ENCODE data around the gene POFUT2. TPM values are rescaled to one million over a fixed set of nuclear protein-coding genes. Genes with fewer than 3 reads are reported as not detected.

POFUT2 gene
- total RNA-seq, 1 donor from 2014 or later: 35.5 TPM

- no peak for DNase-seq (ENCODE audit: low read depth)
Observed at GRCh38 chr21:45249626-45250025, 38.1 kb downstream of the POFUT2 start.

- DNase-seq (ENCODE audit: low read depth): peak; percentile 22
Observed at GRCh38 chr21:45248893-45249381, 38.8 kb downstream of the POFUT2 start.

- DNase-seq (ENCODE audit: low read depth): no peak
Observed at GRCh38 chr21:45248301-45248892, 39.3 kb downstream of the POFUT2 start.

GRCh38 chr21:45246386-45247320 is 41.0 kb downstream of the POFUT2 start:
- DNase-seq (ENCODE audit: low read depth): no peak

- DNase-seq (ENCODE audit: low read depth): no peak
Observed at GRCh38 chr21:45244799-45245340, 42.8 kb downstream of the POFUT2 start.

GRCh38 chr21:45243603-45244002 is 44.1 kb downstream of the POFUT2 start:
- no peak for DNase-seq (ENCODE audit: low read depth)

GRCh38 chr21:45241357-45241756 is 46.3 kb downstream of the POFUT2 start:
- DNase-seq (ENCODE audit: low read depth): no peak

GRCh38 chr21:45237401-45237800 is 50.3 kb downstream of the POFUT2 start:
- no peak for DNase-seq (ENCODE audit: low read depth)

- no peak for DNase-seq (ENCODE audit: low read depth)
Observed at GRCh38 chr21:45236481-45236880, 51.2 kb downstream of the POFUT2 start.

GRCh38 chr21:45235488-45235887 is 52.2 kb downstream of the POFUT2 start:
- no peak for DNase-seq (ENCODE audit: low read depth)

GRCh38 chr21:45234965-45235364 is 52.7 kb downstream of the POFUT2 start:
- no peak for DNase-seq (ENCODE audit: low read depth)

- no peak for DNase-seq (ENCODE audit: low read depth)
Observed at GRCh38 chr21:45234127-45234526, 53.6 kb downstream of the POFUT2 start.

- DNase-seq (ENCODE audit: low read depth): no peak
Observed at GRCh38 chr21:45231705-45232104, 56.0 kb downstream of the POFUT2 start.

- no peak for DNase-seq (ENCODE audit: low read depth)
Observed at GRCh38 chr21:45228656-45229240, 58.9 kb downstream of the POFUT2 start.

- DNase-seq (ENCODE audit: low read depth): peak; percentile 92
Observed at GRCh38 chr21:45228171-45228641, 59.5 kb downstream of the POFUT2 start.

GRCh38 chr21:45227735-45228134 is 60.0 kb downstream of the POFUT2 start:
- DNase-seq (ENCODE audit: low read depth): no peak

- DNase-seq (ENCODE audit: low read depth): peak; percentile 9
Observed at GRCh38 chr21:45226540-45227326, 61.0 kb downstream of the POFUT2 start.

- no peak for DNase-seq (ENCODE audit: low read depth)
Observed at GRCh38 chr21:45225741-45226327, 61.9 kb downstream of the POFUT2 start.

- DNase-seq (ENCODE audit: low read depth): no peak
Observed at GRCh38 chr21:45225041-45225740, 62.5 kb downstream of the POFUT2 start.

GRCh38 chr21:45224189-45224938 is 63.3 kb downstream of the POFUT2 start:
- no peak for DNase-seq (ENCODE audit: low read depth)

Data from renal cortical epithelial cell (primary cell).